CD14-positive monocyte (primary cell): Measurements from ENCODE around the gene CNGA3. TPM values are rescaled to one million over a fixed set of nuclear protein-coding genes. Genes with fewer than 3 reads are reported as not detected.

Source experiments
- DNase-seq, 3 donors: peaks; one replicate each; pipeline ENCODE4 v3.0.0-alpha.2; 2011 to 2022
- H2AFZ ChIP-seq: 2 replicates; pipeline ENCODE4 v1.6.0; 2012; ENCODE audit warnings: mild to moderate bottlenecking, low read depth, low read length, inconsistent platforms; ENCODE audit not compliant: insufficient read depth, poor library complexity, severe bottlenecking
- H3K27ac ChIP-seq, 2 donors: 1 replicate in 1 of 2; 2 replicates in 1 of 2; pipeline ENCODE4 v1.5.1; 2012 to 2013; ENCODE audit warnings: low read length in 2 of 2, control low read depth in 1 of 2, inconsistent platforms in 1 of 2, low read depth in 1 of 2, mild to moderate bottlenecking in 1 of 2
- H3K27me3 ChIP-seq, 2 donors: one replicate each; pipeline versions ENCODE4 v1.6.0 to v1.6.1; 2011 to 2013; ENCODE audit warnings: low read length in 2 of 2; ENCODE audit not compliant: control insufficient read depth in 2 of 2, insufficient read depth in 2 of 2
- H3K36me3 ChIP-seq, 2 donors: replicated peaks in 1 of 2; 1 replicate in 1 of 2; 2 replicates in 1 of 2; pipeline versions ENCODE4 v1.5.1 to v1.6.1; 2012 to 2013; ENCODE audit warnings: low read length in 2 of 2, control low read depth in 1 of 2, inconsistent platforms in 1 of 2, mild to moderate bottlenecking in 1 of 2; ENCODE audit not compliant: insufficient read depth in 2 of 2, control insufficient read depth in 1 of 2
- H3K4me1 ChIP-seq, 2 donors: 1 replicate in 1 of 2; 2 replicates in 1 of 2; pipeline versions ENCODE4 v1.5.1 to v1.6.1; 2012 to 2013; ENCODE audit warnings: low read length in 2 of 2, control low read depth in 1 of 2, inconsistent platforms in 1 of 2, mild to moderate bottlenecking in 1 of 2, moderate library complexity in 1 of 2; ENCODE audit not compliant: insufficient read depth in 2 of 2, control insufficient read depth in 1 of 2
- H3K4me2 ChIP-seq: replicated peaks from 2 replicates; pipeline ENCODE3; 2012; ENCODE audit warnings: low read length, moderate library complexity, mild to moderate bottlenecking; ENCODE audit not compliant: poor library complexity, severe bottlenecking; ENCODE audit errors: extremely low read depth
- H3K4me3 ChIP-seq, 3 experiments: fragments of 200-600 bp in 1 of 3; sonication (generic) in 1 of 3; replicated peaks in 1 of 3; 1 replicate in 2 of 3; 2 replicates in 1 of 3; pipeline ENCODE4 v1.5.1; 2011 to 2013; ENCODE audit warnings: low read length in 3 of 3, mild to moderate bottlenecking in 3 of 3, control low read depth in 2 of 3, low read depth in 2 of 3, inconsistent platforms in 1 of 3, moderate library complexity in 1 of 3
- H3K79me2 ChIP-seq: 2 replicates; pipeline ENCODE4 v1.6.0; 2012; ENCODE audit warnings: mild to moderate bottlenecking, control low read depth, inconsistent platforms, low read length, moderate library complexity; ENCODE audit not compliant: insufficient read depth
- H3K9ac ChIP-seq: 2 replicates; pipeline ENCODE4 v1.6.0; 2017; ENCODE audit warnings: low read length, mild to moderate bottlenecking; ENCODE audit not compliant: insufficient read depth, poor library complexity, severe bottlenecking
- H3K9me3 ChIP-seq, 2 donors: replicated peaks in 1 of 2; 1 replicate in 1 of 2; 2 replicates in 1 of 2; pipeline versions ENCODE4 v1.5.1 to v1.6.1; 2012 to 2013; ENCODE audit warnings: low read length in 2 of 2, control low read depth in 1 of 2; ENCODE audit not compliant: control insufficient read depth in 1 of 2, insufficient read depth in 1 of 2
- H4K20me1 ChIP-seq: 2 replicates; pipeline ENCODE4 v1.6.0; 2012; ENCODE audit warnings: mild to moderate bottlenecking, low read length, control low read depth, moderate library complexity; ENCODE audit not compliant: insufficient read depth
- H3K27ac Mint-ChIP-seq, 7 donors: one replicate each; pipeline ENCODE4 v1.8.0; 2020; ENCODE audit warnings: mild to moderate bottlenecking in 7 of 7, mixed read lengths in 7 of 7, moderate library complexity in 6 of 7, inconsistent platforms in 2 of 7
- H3K27me3 Mint-ChIP-seq, 3 donors: one replicate each; pipeline ENCODE4 v1.8.0; 2021 to 2022; ENCODE audit warnings: low read depth in 3 of 3, mild to moderate bottlenecking in 3 of 3, mixed read lengths in 3 of 3, moderate library complexity in 3 of 3, inconsistent platforms in 1 of 3
- H3K36me3 Mint-ChIP-seq, 2 donors: one replicate each; pipeline ENCODE4 v1.8.0; 2020; ENCODE audit warnings: mixed read lengths in 2 of 2, inconsistent platforms in 1 of 2, mild to moderate bottlenecking in 1 of 2
- H3K4me1 Mint-ChIP-seq: one replicate; pipeline ENCODE4 v1.8.0; 2020; ENCODE audit warnings: mild to moderate bottlenecking, mixed read lengths
- H3K4me3 Mint-ChIP-seq, 2 donors: one replicate each; pipeline ENCODE4 v1.8.0; 2020; ENCODE audit warnings: mild to moderate bottlenecking in 2 of 2, mixed read lengths in 2 of 2, moderate library complexity in 1 of 2
- H3K9me3 Mint-ChIP-seq, 7 donors: one replicate each; pipeline ENCODE4 v1.8.0; 2020 to 2022; ENCODE audit warnings: mixed read lengths in 7 of 7, mild to moderate bottlenecking in 6 of 7, moderate library complexity in 6 of 7, inconsistent platforms in 2 of 7
- WGBS: methylation state at CpG from one replicate; pipeline ENCODE4 v1.1.5; 2013; ENCODE audit warnings: missing lambda C conversion rate; ENCODE audit not compliant: insufficient coverage; 5-methylcytosine and 5-hydroxymethylcytosine counted together
- intact Hi-C, 2 donors: fragments of 100-400 bp; cut with micrococcal nuclease; formaldehyde crosslinking; loops; one replicate each; pipeline versions ENCODE4 v1.15.0 to v1.15.1; 2023
- polyA plus RNA-seq, 3 donors: library from polyadenylated mRNA; depleted of rRNA in 1 of 3; unstranded in 2 of 3; stranded (reverse) in 1 of 3; fragments of 300-500 nt in 2 of 3; fragments of >200 nt in 1 of 3; fragmentation: Illumina TruSeq in 2 of 3; gene quantifications; 1 replicate in 2 of 3; 2 replicates in 1 of 3; pipeline ENCODE4 v1.2.3, GENCODE V29; 2012 to 2021
- TF ChIP-seq, protein P1 (sequence below): fragments of 200-600 bp; IDR thresholded peaks from one replicate; pipeline ENCODE4 v1.8.0; 2022; ENCODE audit warnings: antibody characterized with exemption, mild to moderate bottlenecking

The CNGA3 gene
- polyA plus RNA-seq, 3 donors, result not detected

- no peaks in the 10 kb centered on the region for H3K4me1 Mint-ChIP-seq
- H3K27ac Mint-ChIP-seq, result no peak overlapping the region
- peaks cover 9 to 29% (median 11%) of the 10 kb centered on the region in 3 donors for H3K27me3 Mint-ChIP-seq
- WGBS, result no CpG with 5 or more reads among the region's 3 CpGs
- no peaks in the 10 kb centered on the region for H3K9me3 ChIP-seq
- H3K9ac ChIP-seq, result no peak overlapping the region
- no peaks in the 10 kb centered on the region for H3K4me1 ChIP-seq
- no peaks in the 10 kb centered on the region for H3K36me3 Mint-ChIP-seq
- no peaks in the 10 kb centered on the region for H3K36me3 ChIP-seq
- TF ChIP-seq, protein P1, sequence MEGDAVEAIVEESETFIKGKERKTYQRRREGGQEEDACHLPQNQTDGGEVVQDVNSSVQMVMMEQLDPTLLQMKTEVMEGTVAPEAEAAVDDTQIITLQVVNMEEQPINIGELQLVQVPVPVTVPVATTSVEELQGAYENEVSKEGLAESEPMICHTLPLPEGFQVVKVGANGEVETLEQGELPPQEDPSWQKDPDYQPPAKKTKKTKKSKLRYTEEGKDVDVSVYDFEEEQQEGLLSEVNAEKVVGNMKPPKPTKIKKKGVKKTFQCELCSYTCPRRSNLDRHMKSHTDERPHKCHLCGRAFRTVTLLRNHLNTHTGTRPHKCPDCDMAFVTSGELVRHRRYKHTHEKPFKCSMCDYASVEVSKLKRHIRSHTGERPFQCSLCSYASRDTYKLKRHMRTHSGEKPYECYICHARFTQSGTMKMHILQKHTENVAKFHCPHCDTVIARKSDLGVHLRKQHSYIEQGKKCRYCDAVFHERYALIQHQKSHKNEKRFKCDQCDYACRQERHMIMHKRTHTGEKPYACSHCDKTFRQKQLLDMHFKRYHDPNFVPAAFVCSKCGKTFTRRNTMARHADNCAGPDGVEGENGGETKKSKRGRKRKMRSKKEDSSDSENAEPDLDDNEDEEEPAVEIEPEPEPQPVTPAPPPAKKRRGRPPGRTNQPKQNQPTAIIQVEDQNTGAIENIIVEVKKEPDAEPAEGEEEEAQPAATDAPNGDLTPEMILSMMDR, result no peak
- no peaks in the 10 kb centered on the region for H4K20me1 ChIP-seq
- intact Hi-C loops, result no loop called here
- no peak overlapping the region for H2AFZ ChIP-seq
- no peak overlapping the region for H3K27ac ChIP-seq
- no peak overlapping the region for H3K4me3 ChIP-seq
- no peaks in the 10 kb centered on the region for H3K79me2 ChIP-seq
- H3K9me3 Mint-ChIP-seq, result peaks cover 0 to 8% (median 5%) of the 10 kb centered on the region in 7 donors
- no peak overlapping the region for H3K4me3 Mint-ChIP-seq
- H3K4me2 ChIP-seq, result no peak overlapping the region
- peaks cover 10 to 35% of the 10 kb centered on the region in 2 donors for H3K27me3 ChIP-seq
- no peak for DNase-seq
These were observed 9.6 kb downstream of the CNGA3 start for GRCh38 chr2:98355881-98356280.

GRCh38 chr2:98356729-98357128, 10.5 kb downstream of the CNGA3 start:
- intact Hi-C loops, result no loop called here
- Mint-ChIP-seq H3K27ac (no peak overlapping the region), H3K27me3 (peaks cover 6 to 25% (median 10%) of the 10 kb centered on the region in 3 donors), H3K36me3 (no peaks in the 10 kb centered on the region), H3K9me3 (peaks cover 0 to 8% (median 3%) of the 10 kb centered on the region in 7 donors), H3K4me1 (no peaks in the 10 kb centered on the region), H3K4me3 (no peak overlapping the region)
- H3K9me3 ChIP-seq, result no peaks in the 10 kb centered on the region
- H3K36me3 ChIP-seq, result no peaks in the 10 kb centered on the region
- no peak overlapping the region for H3K27ac ChIP-seq
- no peak overlapping the region for H3K9ac ChIP-seq
- no peak overlapping the region for H3K4me2 ChIP-seq
- WGBS, result no CpG with 5 or more reads among the region's 7 CpGs
- no peaks in the 10 kb centered on the region for H3K4me1 ChIP-seq
- DNase-seq, result no peak
- no peak overlapping the region for H3K4me3 ChIP-seq
- TF ChIP-seq, protein P1, result no peak
- H3K27me3 ChIP-seq, result peaks cover 8 to 29% of the 10 kb centered on the region in 2 donors
- no peaks in the 10 kb centered on the region for H4K20me1 ChIP-seq
- no peaks in the 10 kb centered on the region for H3K79me2 ChIP-seq
- H2AFZ ChIP-seq, result no peak overlapping the region
